Type B pancreatic cell (in vitro differentiated cells): ENCODE results near the gene EXOSC7. TPM values are rescaled to one million over a fixed set of nuclear protein-coding genes. Genes with fewer than 3 reads are reported as not detected.

Experiments
- DNase-seq: peaks from one replicate; pipeline ENCODE4 v3.0.0; 2021; ENCODE audit warnings: mixed read lengths; ENCODE audit not compliant: unreplicated experiment; ENCODE audit errors: extremely low spot score
- H3K27ac Mint-ChIP-seq: 2 replicates; pipeline ENCODE4 v1.8.0; 2021; ENCODE audit warnings: mild to moderate bottlenecking, mixed read lengths
- H3K27me3 Mint-ChIP-seq: 2 replicates; pipeline ENCODE4 v1.8.0; 2021; ENCODE audit warnings: mixed read lengths
- H3K36me3 Mint-ChIP-seq: 2 replicates; pipeline ENCODE4 v1.8.0; 2021; ENCODE audit warnings: mixed read lengths
- H3K4me1 Mint-ChIP-seq: one replicate; pipeline ENCODE4 v1.8.0; 2021; ENCODE audit warnings: mixed read lengths; ENCODE audit not compliant: unreplicated experiment
- H3K4me3 Mint-ChIP-seq: 2 replicates; pipeline ENCODE4 v1.8.0; 2021; ENCODE audit warnings: mild to moderate bottlenecking, mixed read lengths
- H3K9me3 Mint-ChIP-seq: 2 replicates; pipeline ENCODE4 v1.8.0; 2021; ENCODE audit warnings: mixed read lengths
- total RNA-seq: library from RNA; stranded (reverse); gene quantifications from 2 replicates; pipeline ENCODE4 v1.2.1, GENCODE V29; 2021; ENCODE audit warnings: low replicate concordance
- TF ChIP-seq, protein P1 (sequence below): fragments of 200-600 bp; sonication (generic); conservative IDR thresholded peaks from 2 replicates; pipeline ENCODE4 v1.5.0; 2021; ENCODE audit warnings: antibody characterized with exemption, mild to moderate bottlenecking

The EXOSC7 gene
- total RNA-seq, 1 donor from 2014 or later: 49.7 TPM

- H3K4me1 Mint-ChIP-seq: peaks cover 41% of the 10 kb centered on the region
- peak overlapping the region; percentile 94 for H3K27ac Mint-ChIP-seq
- DNase-seq: no peak
- H3K36me3 Mint-ChIP-seq: peaks cover 5% of the 10 kb centered on the region
- H3K9me3 Mint-ChIP-seq: no peaks in the 10 kb centered on the region
- no peak overlapping the region for H3K4me3 Mint-ChIP-seq
- TF ChIP-seq, protein P1, sequence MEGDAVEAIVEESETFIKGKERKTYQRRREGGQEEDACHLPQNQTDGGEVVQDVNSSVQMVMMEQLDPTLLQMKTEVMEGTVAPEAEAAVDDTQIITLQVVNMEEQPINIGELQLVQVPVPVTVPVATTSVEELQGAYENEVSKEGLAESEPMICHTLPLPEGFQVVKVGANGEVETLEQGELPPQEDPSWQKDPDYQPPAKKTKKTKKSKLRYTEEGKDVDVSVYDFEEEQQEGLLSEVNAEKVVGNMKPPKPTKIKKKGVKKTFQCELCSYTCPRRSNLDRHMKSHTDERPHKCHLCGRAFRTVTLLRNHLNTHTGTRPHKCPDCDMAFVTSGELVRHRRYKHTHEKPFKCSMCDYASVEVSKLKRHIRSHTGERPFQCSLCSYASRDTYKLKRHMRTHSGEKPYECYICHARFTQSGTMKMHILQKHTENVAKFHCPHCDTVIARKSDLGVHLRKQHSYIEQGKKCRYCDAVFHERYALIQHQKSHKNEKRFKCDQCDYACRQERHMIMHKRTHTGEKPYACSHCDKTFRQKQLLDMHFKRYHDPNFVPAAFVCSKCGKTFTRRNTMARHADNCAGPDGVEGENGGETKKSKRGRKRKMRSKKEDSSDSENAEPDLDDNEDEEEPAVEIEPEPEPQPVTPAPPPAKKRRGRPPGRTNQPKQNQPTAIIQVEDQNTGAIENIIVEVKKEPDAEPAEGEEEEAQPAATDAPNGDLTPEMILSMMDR: no peak
- H3K27me3 Mint-ChIP-seq: no peaks in the 10 kb centered on the region
Measured at GRCh38 chr3:44962621-44963393, 13.2 kb upstream of the EXOSC7 start.

GRCh38 chr3:44963571-44964325 lies 12.3 kb upstream of the EXOSC7 start:
- Mint-ChIP-seq H3K27me3 (no peaks in the 10 kb centered on the region), H3K9me3 (no peaks in the 10 kb centered on the region), H3K36me3 (peaks cover 5% of the 10 kb centered on the region), H3K4me3 (peak overlapping the region; percentile 57), H3K27ac (peak overlapping the region; percentile 94), H3K4me1 (peaks cover 41% of the 10 kb centered on the region)
- TF ChIP-seq, protein P1: no peak
- no peak for DNase-seq

DNA sequence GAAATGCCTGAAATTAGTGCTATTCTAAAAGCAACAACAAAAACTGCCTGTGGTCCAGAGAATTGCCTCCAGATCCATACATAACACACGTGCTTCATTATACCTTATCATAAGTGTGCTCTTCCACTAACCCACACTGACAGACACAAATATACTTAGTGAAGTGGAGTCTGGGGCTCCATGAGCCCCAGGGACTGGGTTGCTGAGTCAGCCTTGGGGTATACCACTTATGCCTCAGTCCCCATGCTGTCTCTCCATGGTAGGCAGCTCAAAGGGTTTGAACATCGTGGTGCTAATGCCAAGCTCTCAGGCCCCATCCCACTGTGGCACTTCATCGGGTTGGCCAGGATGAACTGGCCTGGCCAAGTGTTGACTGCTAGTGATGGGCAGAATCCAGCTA lies 10.9 kb upstream of the EXOSC7 start:
- Mint-ChIP-seq H3K36me3 (peaks cover 5% of the 10 kb centered on the region), H3K9me3 (no peaks in the 10 kb centered on the region), H3K27ac (peak overlapping the region; percentile 94), H3K27me3 (no peaks in the 10 kb centered on the region), H3K4me3 (no peak overlapping the region), H3K4me1 (peaks cover 41% of the 10 kb centered on the region)
- DNase-seq: no peak
- TF ChIP-seq, protein P1: no peak

DNA sequence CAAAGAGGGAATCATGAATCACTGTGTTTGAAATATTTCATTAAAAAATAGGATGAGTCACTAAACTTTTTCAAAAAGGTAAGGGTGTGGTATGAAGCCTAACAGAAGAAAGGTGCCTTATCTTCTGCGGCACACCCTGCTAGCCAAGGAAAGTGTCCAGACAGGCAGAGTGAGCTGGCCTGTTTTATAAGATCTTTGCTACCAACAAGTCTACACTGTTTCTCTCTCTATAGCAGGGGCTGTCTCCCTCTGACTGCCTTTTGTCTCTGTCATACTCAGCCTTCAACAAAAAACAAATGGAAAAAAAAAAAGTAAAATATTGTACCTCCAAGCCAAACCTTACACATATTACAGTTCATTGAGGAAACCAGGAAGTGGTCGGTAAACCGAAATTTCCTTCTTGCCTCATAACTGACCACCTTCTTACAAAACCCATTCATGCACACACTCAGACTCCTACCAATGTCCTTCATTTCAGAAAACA lies 9.2 kb upstream of the EXOSC7 start:
- no peaks in the 10 kb centered on the region for H3K9me3 Mint-ChIP-seq
- no peak for DNase-seq

DNA sequence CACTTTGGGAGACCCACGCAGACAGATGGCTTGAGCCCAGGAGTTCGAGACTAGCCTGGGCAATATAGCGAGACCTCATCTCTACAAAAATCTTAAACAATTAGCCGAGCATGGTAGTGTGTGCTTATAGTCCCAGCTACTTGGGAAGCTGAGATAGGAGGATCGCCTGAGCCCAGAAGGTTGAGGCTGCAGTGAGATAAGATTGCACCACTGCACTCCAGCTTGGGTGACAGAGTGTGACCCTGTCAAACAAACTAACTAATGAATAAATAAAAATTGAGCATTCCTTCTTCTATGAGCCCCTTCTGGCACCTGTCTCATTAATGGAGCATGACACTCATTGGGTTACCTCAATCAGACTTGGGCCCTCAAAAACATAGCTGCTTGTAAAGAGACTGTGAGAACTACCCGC lies 7.6 kb upstream of the EXOSC7 start:
- peak overlapping the region; percentile 93 for H3K27ac Mint-ChIP-seq
- no peak for DNase-seq
- H3K4me1 Mint-ChIP-seq: peaks cover 28% of the 10 kb centered on the region
- H3K27me3 Mint-ChIP-seq: no peaks in the 10 kb centered on the region
- TF ChIP-seq, protein P1: no peak
- H3K36me3 Mint-ChIP-seq: peaks cover 5% of the 10 kb centered on the region
- no peaks in the 10 kb centered on the region for H3K9me3 Mint-ChIP-seq
- H3K4me3 Mint-ChIP-seq: peak overlapping the region; percentile 21

More for the DNA sequence above, 9.2 kb upstream of the EXOSC7 start:
- TF ChIP-seq, protein P1: no peak
- peak overlapping the region; percentile 93 for H3K27ac Mint-ChIP-seq
- no peaks in the 10 kb centered on the region for H3K27me3 Mint-ChIP-seq
- peaks cover 5% of the 10 kb centered on the region for H3K36me3 Mint-ChIP-seq
- H3K4me1 Mint-ChIP-seq: peaks cover 39% of the 10 kb centered on the region
- peak overlapping the region; percentile 35 for H3K4me3 Mint-ChIP-seq
